Subcutaneous abdominal adipose tissue (tissue), 5 donors: ENCODE data around the gene MFSD2B.

Experiments
- H3K27ac ChIP-seq: one replicate; pipeline ENCODE4 v1.7.0; 2013; ENCODE audit warnings: low read depth, mild to moderate bottlenecking, inconsistent platforms, low read length, moderate library complexity
- H3K27me3 ChIP-seq, 5 donors: one replicate each; pipeline ENCODE4 v1.7.0; 2013; ENCODE audit warnings: low read length in 5 of 5, inconsistent platforms in 1 of 5; ENCODE audit not compliant: control insufficient read depth in 5 of 5, insufficient read depth in 4 of 5
- H3K36me3 ChIP-seq, 5 donors: one replicate each; pipeline ENCODE4 v1.7.0; 2013; ENCODE audit warnings: low read length in 5 of 5; ENCODE audit not compliant: control insufficient read depth in 5 of 5, insufficient read depth in 5 of 5
- H3K4me1 ChIP-seq, 5 donors: one replicate each; pipeline ENCODE4 v1.7.0; 2013; ENCODE audit warnings: low read length in 5 of 5, mild to moderate bottlenecking in 3 of 5, moderate library complexity in 1 of 5; ENCODE audit not compliant: control insufficient read depth in 5 of 5, insufficient read depth in 5 of 5
- H3K4me3 ChIP-seq, 5 donors: one replicate each; pipeline ENCODE4 v1.7.0; 2013; ENCODE audit warnings: low read length in 5 of 5, low read depth in 1 of 5
- H3K9ac ChIP-seq, 5 donors: one replicate each; pipeline ENCODE4 v1.7.0; 2013; ENCODE audit warnings: low read length in 5 of 5, mild to moderate bottlenecking in 4 of 5, moderate library complexity in 3 of 5
- H3K9me3 ChIP-seq, 5 donors: one replicate each; pipeline ENCODE4 v1.7.0; 2013; ENCODE audit warnings: low read length in 5 of 5; ENCODE audit not compliant: control insufficient read depth in 5 of 5
- donor health status: healthy.
- donor health status: healthy.
- donor health status: healthy.
- donor health status: healthy.
- donor health status: healthy.

The MFSD2B gene

GRCh38 chr2:24050041-24050979, 40.4 kb downstream of the MFSD2B start:
- H3K9ac ChIP-seq: peak overlapping the region in 4 of 5 donors; percentile 13 to 76 (median 72)
- no peaks in the 10 kb centered on the region for H3K9me3 ChIP-seq
- H3K4me3 ChIP-seq: peak overlapping the region; percentile 58 to 76 (median 70)
- H3K27ac ChIP-seq: no peak overlapping the region
- H3K27me3 ChIP-seq: no peaks in the 10 kb centered on the region
- no peaks in the 10 kb centered on the region for H3K36me3 ChIP-seq
- H3K4me1 ChIP-seq: peaks cover 0 to 35% (median 31%) of the 10 kb centered on the region in 5 donors

GRCh38 chr2:24051833-24052232, 41.9 kb downstream of the MFSD2B start:
- no peak overlapping the region for H3K27ac ChIP-seq
- H3K27me3 ChIP-seq: no peaks in the 10 kb centered on the region
- H3K9ac ChIP-seq: no peak overlapping the region
- peaks cover 0 to 27% (median 22%) of the 10 kb centered on the region in 5 donors for H3K4me1 ChIP-seq
- H3K36me3 ChIP-seq: no peaks in the 10 kb centered on the region
- no peaks in the 10 kb centered on the region for H3K9me3 ChIP-seq
- no peak overlapping the region for H3K4me3 ChIP-seq

GRCh38 chr2:24052951-24053350, 43.1 kb downstream of the MFSD2B start:
- H3K27ac ChIP-seq: no peak overlapping the region
- peaks cover 0 to 20% (median 16%) of the 10 kb centered on the region in 5 donors for H3K4me1 ChIP-seq

GRCh38 chr2:24054366-24055010, 44.6 kb downstream of the MFSD2B start:
- Histone ChIP-seq H3K9ac (no peak overlapping the region), H3K9me3 (no peaks in the 10 kb centered on the region), H3K27ac (no peak overlapping the region), H3K36me3 (no peaks in the 10 kb centered on the region), H3K4me3 (no peak overlapping the region), H3K27me3 (no peaks in the 10 kb centered on the region), H3K4me1 (peaks cover 0 to 12% (median 8%) of the 10 kb centered on the region in 5 donors)

More at GRCh38 chr2:24052951-24053350, 43.1 kb downstream of the MFSD2B start:
- Histone ChIP-seq H3K4me3 (no peak overlapping the region), H3K36me3 (no peaks in the 10 kb centered on the region), H3K27me3 (no peaks in the 10 kb centered on the region), H3K9ac (no peak overlapping the region), H3K9me3 (no peaks in the 10 kb centered on the region)

- no peak overlapping the region for H3K27ac ChIP-seq
- no peak overlapping the region for H3K9ac ChIP-seq
- H3K36me3 ChIP-seq: no peaks in the 10 kb centered on the region
- H3K4me1 ChIP-seq: no peaks in the 10 kb centered on the region
- no peaks in the 10 kb centered on the region for H3K9me3 ChIP-seq
- no peaks in the 10 kb centered on the region for H3K27me3 ChIP-seq
- H3K4me3 ChIP-seq: no peak overlapping the region
Observed at GRCh38 chr2:24055750-24056149, 45.9 kb downstream of the MFSD2B start.

- Histone ChIP-seq H3K9ac (no peak overlapping the region), H3K27me3 (no peaks in the 10 kb centered on the region), H3K4me1 (no peaks in the 10 kb centered on the region), H3K27ac (no peak overlapping the region), H3K36me3 (peaks cover 0 to 4% (median 0%) of the 10 kb centered on the region in 5 donors), H3K9me3 (no peaks in the 10 kb centered on the region), H3K4me3 (no peak overlapping the region)
Observed at GRCh38 chr2:24058564-24059271, 48.8 kb downstream of the MFSD2B start.

GRCh38 chr2:24065341-24065740, 55.5 kb downstream of the MFSD2B start:
- peak overlapping the region in 1 of 5 donors; percentile 10 for H3K9ac ChIP-seq
- no peak overlapping the region for H3K4me3 ChIP-seq
- peaks cover 30 to 47% (median 37%) of the 10 kb centered on the region in 5 donors for H3K36me3 ChIP-seq
- no peaks in the 10 kb centered on the region for H3K4me1 ChIP-seq
- H3K9me3 ChIP-seq: no peaks in the 10 kb centered on the region
- H3K27me3 ChIP-seq: no peaks in the 10 kb centered on the region
- H3K27ac ChIP-seq: no peak overlapping the region

- no peaks in the 10 kb centered on the region for H3K9me3 ChIP-seq
- peaks cover 0 to 17% (median 13%) of the 10 kb centered on the region in 5 donors for H3K4me1 ChIP-seq
- no peak overlapping the region for H3K27ac ChIP-seq
- peaks cover 16 to 55% (median 39%) of the 10 kb centered on the region in 5 donors for H3K36me3 ChIP-seq
- H3K4me3 ChIP-seq: no peak overlapping the region
- H3K9ac ChIP-seq: no peak overlapping the region
- no peaks in the 10 kb centered on the region for H3K27me3 ChIP-seq
Observed at GRCh38 chr2:24072259-24072658, 62.4 kb downstream of the MFSD2B start.

GRCh38 chr2:24073816-24074215, 63.9 kb downstream of the MFSD2B start:
- Histone ChIP-seq H3K27me3 (no peaks in the 10 kb centered on the region), H3K27ac (no peak overlapping the region), H3K9me3 (no peaks in the 10 kb centered on the region), H3K4me3 (no peak overlapping the region), H3K36me3 (peaks cover 6 to 43% (median 29%) of the 10 kb centered on the region in 5 donors), H3K9ac (no peak overlapping the region), H3K4me1 (peaks cover 0 to 24% (median 20%) of the 10 kb centered on the region in 5 donors)
